Jurkat, Clone E6-1 (cell line): Measurements from ENCODE around the gene SLC2A6.
"Not testable (repeated sequence)": the region's sequence is repeated elsewhere in the genome, so short reads cannot be mapped to it uniquely, and the experiment has no call there.

ENCODE experiments used
- DNase-seq: peaks from one replicate; pipeline ENCODE4 v3.0.0-alpha.2; 2011; ENCODE audit warnings: low read depth, low spot score
- H3K4me3 ChIP-seq: 2 replicates; pipeline ENCODE4 v1.5.1; 2011; ENCODE audit warnings: mild to moderate bottlenecking, low read length, control low read depth, moderate library complexity

SLC2A6 gene

DNA sequence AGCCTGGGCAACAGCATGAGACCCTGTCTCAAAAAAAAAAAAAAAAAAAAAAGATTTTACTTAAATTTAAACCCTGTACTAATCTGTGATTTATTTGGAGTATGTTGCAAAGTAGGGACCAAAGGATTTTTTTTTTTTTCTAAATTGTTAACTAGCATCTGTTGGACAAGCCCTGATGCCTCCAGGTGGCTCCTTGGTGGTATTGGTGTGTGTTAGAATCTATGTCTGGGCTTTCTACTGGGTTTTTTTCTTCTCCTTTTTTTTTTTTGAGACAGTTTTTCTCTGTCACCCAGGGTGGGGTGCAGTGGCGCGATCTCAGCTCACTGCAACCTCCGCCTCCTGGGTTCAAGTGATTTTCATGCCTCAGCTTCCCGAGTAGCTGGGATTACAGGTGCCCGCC, 27.0 kb downstream of the SLC2A6 start:
- DNase-seq, H3K4me3 ChIP-seq: not testable (repeated sequence)

DNA sequence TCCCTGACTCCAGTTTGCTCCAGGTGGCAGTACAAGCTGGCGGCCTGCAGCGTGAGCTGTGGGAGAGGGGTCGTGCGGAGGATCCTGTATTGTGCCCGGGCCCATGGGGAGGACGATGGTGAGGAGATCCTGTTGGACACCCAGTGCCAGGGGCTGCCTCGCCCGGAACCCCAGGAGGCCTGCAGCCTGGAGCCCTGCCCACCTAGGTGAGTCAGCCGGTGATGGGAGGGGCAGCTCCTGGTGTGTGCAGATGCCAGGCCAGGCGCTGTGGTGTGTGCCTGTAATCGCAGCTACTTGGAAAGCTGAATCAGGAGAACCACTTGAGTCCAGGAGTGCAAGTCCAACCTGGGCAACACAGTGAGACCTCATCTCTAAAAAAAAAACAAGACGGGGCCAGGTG, 29.1 kb downstream of the SLC2A6 start:
- no peak overlapping the region for H3K4me3 ChIP-seq
- no peak for DNase-seq

DNA sequence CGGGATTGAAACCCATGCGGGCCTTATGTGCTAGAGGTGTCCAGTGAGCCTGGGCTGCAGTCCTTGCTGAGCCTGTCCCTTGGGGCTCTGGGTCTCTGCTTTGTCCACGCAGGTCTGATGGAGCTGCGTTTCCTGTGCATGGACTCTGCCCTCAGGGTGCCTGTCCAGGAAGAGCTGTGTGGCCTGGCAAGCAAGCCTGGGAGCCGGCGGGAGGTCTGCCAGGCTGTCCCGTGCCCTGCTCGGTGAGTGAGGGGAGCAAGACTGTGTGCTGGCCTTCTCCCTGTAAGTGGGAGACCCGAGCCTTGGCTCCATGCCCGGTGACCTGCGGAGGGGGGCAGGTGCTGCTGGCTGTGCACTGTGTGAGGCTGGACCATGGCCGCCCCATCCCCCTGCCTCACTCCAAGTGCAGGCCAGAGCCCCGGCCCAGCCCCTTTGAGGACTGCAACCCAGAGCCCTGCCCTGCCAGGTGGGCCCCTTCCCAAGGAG, 30.4 kb downstream of the SLC2A6 start:
- no peak overlapping the region for H3K4me3 ChIP-seq
- no peak for DNase-seq

DNA sequence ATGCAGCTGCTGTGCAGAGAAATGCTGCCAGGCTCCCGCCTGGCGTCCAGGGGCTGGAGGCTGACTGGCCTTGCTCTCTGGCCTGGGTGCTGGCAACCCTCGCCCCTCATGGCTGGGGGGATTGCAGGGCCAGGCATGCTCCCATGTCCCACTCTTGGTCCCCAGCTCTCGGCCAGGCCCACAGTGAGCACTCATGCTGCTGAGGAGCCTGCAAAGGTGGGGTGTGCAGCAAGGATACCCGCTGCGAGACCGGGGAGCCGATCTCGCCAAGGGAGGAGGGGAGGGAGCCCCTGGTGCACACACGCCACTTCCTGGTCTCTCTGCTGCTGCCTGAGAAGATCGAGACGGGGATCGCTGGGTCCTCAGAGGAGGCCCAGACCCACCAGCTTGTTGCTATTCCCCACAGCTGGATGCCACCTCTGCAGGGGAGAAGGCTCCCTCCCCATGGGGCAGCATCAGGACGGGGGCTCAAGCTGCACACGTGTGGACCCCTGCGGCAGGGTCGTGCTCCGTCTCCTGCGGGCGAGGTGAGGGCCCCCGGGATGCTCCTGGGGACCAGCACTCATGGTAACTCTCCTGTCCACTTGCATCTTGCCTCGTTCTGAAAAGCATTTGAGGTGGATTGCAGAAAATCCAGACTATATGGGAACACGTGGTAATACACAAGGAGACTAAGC, 33.5 kb downstream of the SLC2A6 start:
- DNase-seq: no peak
- no peak overlapping the region for H3K4me3 ChIP-seq

DNA sequence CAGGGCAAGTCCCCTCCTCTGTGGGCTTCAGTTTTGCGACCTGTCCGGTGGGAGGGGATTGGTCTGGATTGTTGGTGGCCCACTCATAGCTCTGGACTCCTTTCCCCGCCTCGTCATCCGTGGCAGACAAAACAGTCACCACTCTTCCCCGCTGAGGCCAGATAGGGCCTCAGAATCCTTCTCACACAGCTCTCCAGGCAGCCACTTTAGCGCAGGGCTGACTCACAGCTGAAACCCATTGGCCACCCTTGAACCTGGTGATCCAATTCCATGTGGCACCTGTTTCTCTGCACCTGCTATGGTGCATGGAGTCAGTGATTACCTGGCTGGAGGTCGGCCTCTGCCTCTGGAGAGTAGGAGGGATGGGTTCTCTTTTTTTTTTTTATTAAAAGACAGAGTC, 34.9 kb downstream of the SLC2A6 start:
- no peak overlapping the region for H3K4me3 ChIP-seq
- DNase-seq: no peak

DNA sequence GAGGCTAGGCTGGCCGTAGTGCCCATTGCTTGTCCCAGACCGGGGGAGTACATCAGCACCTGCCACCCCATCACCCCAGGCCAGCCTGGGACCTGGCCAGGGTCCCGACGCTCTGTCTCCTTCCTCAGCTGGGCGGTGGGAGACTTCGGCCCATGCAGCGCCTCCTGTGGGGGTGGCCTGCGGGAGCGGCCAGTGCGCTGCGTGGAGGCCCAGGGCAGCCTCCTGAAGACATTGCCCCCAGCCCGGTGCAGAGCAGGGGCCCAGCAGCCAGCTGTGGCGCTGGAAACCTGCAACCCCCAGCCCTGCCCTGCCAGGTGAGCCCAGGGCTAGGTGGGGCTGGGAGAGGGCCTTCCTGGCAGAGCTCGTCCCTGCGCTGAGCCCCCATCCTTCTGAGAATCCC, 35.7 kb downstream of the SLC2A6 start:
- DNase-seq: no peak
- H3K4me3 ChIP-seq: no peak overlapping the region

DNA sequence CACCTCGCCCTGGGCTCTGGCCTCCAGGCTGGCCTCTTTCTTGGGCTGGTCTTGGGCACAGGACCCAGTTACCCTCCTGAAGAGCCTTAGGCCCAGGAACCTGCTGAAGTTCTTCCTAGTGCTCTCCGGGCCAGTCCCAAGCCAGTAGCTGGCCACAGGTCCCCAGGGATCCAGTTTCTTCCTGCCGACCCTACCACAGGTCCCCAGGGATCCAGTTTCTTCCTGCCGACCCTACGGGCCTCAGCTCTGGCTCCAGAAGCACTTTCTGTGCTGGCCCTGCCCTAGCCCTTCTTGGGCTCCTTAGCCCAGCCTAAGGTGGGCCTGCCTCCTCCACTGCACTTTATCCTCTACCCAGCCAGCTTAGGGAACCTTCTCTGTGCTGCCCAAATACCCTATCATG, 37.3 kb downstream of the SLC2A6 start:
- DNase-seq: no peak
- no peak overlapping the region for H3K4me3 ChIP-seq

DNA sequence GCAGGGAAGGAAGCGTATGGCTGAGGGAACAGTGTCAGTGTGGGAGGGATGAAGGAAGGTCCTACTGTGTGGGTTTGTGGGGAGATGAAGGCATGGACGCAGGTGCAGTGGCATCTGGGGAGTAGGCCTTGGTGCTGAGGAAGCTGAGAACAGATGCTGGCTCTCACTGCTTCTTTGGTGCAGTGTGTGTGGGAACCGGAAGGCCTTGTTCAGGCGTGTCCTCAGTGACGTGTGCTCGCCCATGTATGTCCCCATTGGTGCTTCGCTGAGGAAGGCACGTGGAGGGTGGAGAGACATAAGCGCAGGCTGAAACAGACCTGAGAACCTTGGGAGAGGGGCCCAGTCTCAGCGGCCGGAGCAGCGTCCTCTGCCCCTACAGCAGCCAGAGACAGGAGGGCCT, 38.0 kb downstream of the SLC2A6 start:
- no peak overlapping the region for H3K4me3 ChIP-seq
- no peak for DNase-seq

DNA sequence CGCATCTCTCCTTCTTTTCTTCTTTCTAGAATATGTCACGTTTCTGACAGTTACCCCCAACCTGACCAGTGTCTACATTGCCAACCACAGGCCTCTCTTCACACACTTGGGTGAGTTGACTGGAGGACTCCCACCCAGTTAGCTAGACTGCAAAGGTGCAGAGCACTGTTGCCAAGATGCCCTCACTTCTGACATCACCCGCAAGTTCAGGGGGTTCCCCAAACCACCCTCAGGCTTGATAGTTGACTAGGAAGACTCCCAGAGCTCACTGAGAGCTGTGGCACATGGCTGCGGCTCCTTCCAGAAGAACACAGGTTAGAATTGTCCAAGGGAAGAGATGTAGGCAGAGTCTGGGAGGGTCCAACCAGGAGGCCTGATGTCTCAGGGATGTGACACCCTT, 39.6 kb downstream of the SLC2A6 start:
- H3K4me3 ChIP-seq: no peak overlapping the region
- no peak for DNase-seq

DNA sequence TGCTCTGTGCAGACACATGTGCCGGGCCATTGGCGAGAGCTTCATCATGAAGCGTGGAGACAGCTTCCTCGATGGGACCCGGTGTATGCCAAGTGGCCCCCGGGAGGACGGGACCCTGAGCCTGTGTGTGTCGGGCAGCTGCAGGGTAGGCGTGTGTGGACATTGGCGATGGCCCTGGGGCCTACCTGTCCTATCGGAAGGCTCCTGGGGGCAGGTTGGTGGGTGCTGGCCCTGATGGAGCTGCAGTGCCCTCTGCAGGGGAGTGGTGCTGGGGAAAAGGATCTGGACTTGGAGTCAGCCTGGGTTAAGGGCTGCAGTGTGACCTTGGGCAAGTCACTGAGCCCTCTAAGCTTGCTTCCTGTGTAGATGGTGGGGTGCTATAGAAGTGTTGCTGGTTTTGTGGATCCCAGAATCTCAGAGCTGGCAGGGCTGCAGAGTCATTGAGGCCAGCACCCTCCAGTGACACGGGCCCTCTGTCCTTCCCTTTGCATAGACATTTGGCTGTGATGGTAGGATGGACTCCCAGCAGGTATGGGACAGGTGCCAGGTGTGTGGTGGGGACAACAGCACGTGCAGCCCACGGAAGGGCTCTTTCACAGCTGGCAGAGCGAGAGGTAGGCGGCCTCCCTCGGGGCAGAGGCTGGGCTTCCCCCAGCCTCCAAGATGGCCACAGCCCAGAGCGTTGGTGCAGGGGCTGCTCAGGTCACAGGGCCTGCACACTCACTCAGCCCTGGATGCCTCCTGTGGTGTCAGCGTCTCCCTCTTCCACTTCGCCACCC, 41.0 kb downstream of the SLC2A6 start:
- no peak for DNase-seq
- no peak overlapping the region for H3K4me3 ChIP-seq

DNA sequence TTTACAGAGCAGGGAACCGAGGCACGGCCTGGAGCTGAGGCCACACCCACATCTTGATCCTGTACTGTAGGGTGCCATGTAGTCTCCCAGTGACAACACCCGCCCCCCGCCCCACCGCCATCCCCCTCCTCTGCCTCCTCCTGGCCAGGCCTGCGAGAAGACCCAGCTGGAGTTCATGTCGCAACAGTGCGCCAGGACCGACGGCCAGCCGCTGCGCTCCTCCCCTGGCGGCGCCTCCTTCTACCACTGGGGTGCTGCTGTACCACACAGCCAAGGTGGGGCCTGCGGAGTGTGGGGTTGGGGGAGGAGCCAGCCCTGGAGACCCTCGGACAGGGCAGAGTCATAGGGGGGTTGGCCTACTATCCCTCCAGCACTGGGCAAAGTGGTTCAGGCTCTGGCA, 42.2 kb downstream of the SLC2A6 start:
- DNase-seq: no peak
- H3K4me3 ChIP-seq: no peak overlapping the region

DNA sequence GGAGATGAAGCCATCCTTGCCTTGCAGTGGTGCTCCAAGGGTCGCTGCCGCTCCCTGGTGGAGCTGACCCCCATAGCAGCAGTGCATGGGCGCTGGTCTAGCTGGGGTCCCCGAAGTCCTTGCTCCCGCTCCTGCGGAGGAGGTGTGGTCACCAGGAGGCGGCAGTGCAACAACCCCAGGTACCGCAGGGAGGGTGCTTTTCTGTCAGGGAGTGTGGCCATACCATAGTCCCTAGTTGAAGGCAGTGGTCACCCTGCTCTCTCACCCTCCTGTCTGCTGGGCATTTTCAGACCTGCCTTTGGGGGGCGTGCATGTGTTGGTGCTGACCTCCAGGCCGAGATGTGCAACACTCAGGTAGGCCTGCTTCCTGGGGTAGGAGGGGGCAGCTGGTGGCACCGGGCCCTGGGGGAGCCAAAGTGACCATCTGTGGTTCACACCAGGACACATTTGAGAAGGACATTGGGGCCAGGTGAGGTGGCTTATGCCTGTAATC, 45.5 kb downstream of the SLC2A6 start:
- no peak overlapping the region for H3K4me3 ChIP-seq
- no peak for DNase-seq

DNA sequence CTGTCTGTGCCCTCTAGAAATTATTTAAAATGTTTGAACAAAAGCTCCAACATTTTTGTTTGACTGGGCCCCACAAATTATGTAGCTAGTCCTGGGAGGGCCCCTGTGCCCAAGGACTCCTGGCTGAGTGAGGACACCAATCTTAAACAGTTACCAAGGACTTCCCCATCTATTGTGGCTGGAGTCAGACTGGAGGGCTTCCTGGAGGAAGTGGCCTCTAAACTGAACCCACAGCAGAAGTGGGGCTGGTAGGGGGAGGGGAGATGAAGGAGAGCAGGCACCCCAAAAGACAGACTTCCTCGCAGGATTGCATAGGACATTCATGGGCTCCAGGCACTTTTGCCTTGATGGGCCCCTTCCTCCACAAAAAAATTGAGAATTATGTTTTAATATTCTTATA, 48.7 kb downstream of the SLC2A6 start:
- H3K4me3 ChIP-seq: no peak overlapping the region
- no peak for DNase-seq

DNA sequence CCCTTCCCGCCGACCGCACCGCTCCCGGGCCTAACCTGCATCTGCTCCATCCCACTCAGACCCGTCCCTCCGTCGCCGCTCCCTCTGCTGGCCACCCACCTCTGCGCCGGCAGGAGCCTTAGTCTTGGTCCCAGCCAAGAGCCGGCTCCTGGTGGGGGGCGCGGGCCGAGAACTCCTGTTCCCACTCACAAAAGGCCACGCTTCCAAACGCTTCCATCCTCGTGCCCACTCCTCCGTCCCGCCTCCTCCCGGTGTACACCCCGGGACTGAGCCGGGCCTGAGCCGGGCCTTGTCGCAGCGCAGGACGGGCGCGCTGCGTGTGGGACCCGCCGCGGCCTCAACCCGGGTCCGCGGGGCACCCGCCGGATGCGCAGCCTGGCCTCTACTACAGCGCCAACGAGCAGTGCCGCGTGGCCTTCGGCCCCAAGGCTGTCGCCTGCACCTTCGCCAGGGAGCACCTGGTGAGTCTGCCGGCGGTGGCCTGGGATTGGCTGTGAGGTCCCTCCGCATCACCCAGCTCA, 49.2 kb downstream of the SLC2A6 start:
- DNase-seq: no peak
- H3K4me3 ChIP-seq: no peak overlapping the region

DNA sequence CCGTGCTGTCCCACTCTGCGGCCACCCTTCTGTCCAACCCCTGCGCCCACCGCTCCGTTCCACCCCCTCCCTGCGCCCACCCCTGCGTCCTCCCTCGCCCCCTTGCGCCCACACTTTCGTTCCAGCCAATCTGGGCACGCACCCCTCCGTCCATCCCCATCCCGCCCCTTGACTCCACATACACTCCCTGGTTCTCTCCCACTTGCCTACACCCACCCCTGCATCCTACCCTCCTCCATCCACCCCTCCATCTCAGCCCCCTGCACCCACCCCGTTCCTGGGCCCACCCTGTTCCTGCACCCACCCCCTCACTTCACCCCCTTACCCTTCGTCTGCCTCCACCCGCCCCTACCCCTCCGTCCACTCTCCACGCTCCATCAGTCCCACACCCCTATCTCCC, 49.7 kb downstream of the SLC2A6 start:
- no peak for DNase-seq
- H3K4me3 ChIP-seq: no peak overlapping the region

DNA sequence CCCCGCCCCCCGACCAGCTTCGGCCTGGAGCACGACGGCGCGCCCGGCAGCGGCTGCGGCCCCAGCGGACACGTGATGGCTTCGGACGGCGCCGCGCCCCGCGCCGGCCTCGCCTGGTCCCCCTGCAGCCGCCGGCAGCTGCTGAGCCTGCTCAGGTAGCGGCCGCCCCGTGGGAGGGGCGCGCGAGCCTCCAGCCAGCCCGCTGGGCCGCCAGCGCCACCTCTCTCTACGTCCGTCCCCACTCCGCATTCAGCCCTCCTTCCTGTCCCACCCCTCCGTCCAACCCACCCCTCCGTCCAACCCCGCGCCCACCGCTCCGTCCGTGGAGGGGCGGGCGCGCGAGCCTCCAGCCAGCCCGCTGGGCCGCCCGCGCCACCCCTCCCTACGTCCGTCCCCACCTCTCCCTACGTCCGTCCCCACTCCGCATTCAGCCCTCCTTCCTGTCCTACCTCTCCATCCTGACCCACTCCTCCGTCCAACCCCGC, 50.2 kb downstream of the SLC2A6 start:
- H3K4me3 ChIP-seq: no peak overlapping the region
- DNase-seq: no peak

DNA sequence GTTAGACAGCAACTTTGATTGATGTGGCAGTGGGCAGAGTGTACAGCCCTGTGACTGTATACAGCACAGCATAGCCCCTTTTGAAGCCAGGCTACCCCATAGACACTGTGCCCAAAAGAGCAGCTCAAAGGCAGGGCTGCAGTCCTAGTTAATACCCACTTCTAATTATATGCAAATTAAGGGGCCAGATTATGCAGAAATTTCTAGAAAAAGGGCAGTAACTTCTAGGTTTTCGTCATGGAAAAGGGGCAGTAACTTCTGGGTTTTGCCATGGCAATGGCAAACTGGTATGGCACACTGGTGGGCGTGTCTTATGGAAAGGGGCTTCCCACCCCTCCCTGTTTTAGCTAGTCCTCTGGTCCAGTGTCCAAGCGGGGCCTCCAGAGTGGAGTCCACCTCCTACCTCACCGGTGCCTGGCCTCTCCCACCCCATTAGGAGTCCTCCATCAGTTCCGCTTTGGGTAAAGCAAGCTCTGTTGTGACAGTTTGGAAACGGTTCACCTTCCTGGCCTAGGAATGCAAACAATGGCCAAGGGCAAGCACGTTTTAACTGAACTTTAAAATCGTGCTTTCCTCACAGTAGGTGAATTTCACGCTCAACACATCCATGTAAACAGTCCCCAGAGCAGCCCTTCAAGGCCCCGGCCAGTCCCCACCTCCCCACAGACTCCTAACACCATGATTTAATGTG, 51.1 kb downstream of the SLC2A6 start:
- no peak for DNase-seq
- no peak overlapping the region for H3K4me3 ChIP-seq

DNA sequence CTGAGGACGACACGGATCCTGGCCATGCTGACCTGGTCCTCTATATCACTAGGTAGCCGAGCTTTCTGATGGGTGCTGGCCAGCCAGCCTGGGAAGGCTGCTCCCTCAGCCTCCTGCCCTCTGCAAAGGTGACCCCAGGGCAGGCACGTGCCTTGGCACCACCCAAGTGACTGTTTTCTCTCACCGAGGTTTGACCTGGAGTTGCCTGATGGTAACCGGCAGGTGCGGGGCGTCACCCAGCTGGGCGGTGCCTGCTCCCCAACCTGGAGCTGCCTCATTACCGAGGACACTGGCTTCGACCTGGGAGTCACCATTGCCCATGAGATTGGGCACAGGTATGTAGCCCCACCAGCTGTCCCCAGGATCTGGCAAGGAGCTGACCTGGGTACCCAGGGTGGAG, 52.9 kb downstream of the SLC2A6 start:
- DNase-seq: no peak

DNA sequence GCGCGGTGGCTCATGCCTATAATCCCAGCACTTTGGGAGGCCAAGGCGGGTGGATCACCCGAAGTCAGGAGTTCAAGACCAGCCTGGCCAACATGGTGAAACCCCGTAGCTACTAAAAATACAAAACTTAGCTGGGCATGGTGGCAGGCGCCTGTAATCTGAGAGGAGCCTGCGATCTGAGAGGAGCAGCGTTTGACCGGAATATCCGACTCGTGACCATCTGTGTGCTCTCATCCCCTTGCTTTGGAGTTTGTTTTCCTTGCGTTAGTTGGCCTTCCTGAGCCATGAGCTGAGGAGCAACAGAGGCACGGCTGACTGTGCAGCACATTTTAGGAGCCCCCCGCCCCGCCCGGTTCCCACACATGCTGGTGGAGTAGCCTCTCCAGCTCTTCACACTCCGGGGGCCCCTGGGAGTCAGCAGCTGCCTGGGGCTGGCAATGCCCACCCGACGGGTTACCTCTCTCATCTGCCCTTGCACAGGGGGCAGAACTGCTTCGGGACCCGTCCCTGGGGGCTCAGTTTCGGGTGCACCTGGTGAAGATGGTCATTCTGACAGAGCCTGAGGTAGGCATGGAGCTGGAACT, 53.8 kb downstream of the SLC2A6 start:
- no peak overlapping the region for H3K4me3 ChIP-seq
- no peak for DNase-seq

More for the DNA sequence above, 52.9 kb downstream of the SLC2A6 start:
- H3K4me3 ChIP-seq: no peak overlapping the region
